Neural cell (in vitro differentiated cells): Measurements from ENCODE around the gene TMEM107. TPM values are rescaled to one million over a fixed set of nuclear protein-coding genes. Genes with fewer than 3 reads are reported as not detected.
A peak's percentile ranks its signal among the peaks of the same experiment; 100 is the strongest.

Source experiments
- H2AFZ ChIP-seq: fragments of 200-600, 300-800 bp; sonication (generic), shearing (Covaris generic); 2 replicates; pipeline ENCODE4 v1.6.0; 2014; ENCODE audit warnings: low read depth, mild to moderate bottlenecking, antibody characterized with exemption, low read length, moderate library complexity
- H3F3A ChIP-seq: fragments of 200-600 bp; shearing (Covaris generic); 2 replicates; pipeline ENCODE4 v1.6.1; 2016; ENCODE audit warnings: mild to moderate bottlenecking, moderate library complexity, mixed read lengths, antibody characterized with exemption, low read length; ENCODE audit not compliant: insufficient read depth, poor library complexity, severe bottlenecking
- H3K27ac ChIP-seq: fragments of 200-600, 300-800 bp; sonication (generic), shearing (Covaris generic); 2 replicates; pipeline ENCODE4 v1.5.1; 2014; ENCODE audit warnings: mild to moderate bottlenecking, low read length, moderate library complexity
- H3K27me3 ChIP-seq: fragments of 300-800, 200-600 bp; sonication (generic), shearing (Covaris generic); 2 replicates; pipeline ENCODE4 v1.6.0; 2014; ENCODE audit warnings: mild to moderate bottlenecking, low read depth, low read length, moderate library complexity; ENCODE audit not compliant: insufficient read depth
- H3K36me3 ChIP-seq: fragments of 300-800, 200-600 bp; sonication (generic), shearing (Covaris generic); 2 replicates; pipeline ENCODE4 v1.5.1; 2014; ENCODE audit warnings: mild to moderate bottlenecking, antibody characterized with exemption, low read length, moderate library complexity; ENCODE audit not compliant: insufficient read depth
- H3K4me2 ChIP-seq: fragments of 300-800, 200-600 bp; sonication (generic), shearing (Covaris generic); 2 replicates; pipeline ENCODE4 v1.6.0; 2014; ENCODE audit warnings: mild to moderate bottlenecking, low read length
- H3K4me3 ChIP-seq: fragments of 300-800, 200-600 bp; sonication (generic), shearing (Covaris generic); 2 replicates; pipeline ENCODE4 v1.5.1; 2014; ENCODE audit warnings: mild to moderate bottlenecking, low read length, moderate library complexity
- H3K79me2 ChIP-seq: fragments of 200-600 bp; shearing (Covaris generic); replicated peaks from 2 replicates; pipeline ENCODE4 v1.6.0; 2014; ENCODE audit warnings: mild to moderate bottlenecking, low read length, moderate library complexity; ENCODE audit not compliant: insufficient read depth
- H3K9ac ChIP-seq: fragments of 300-800, 200-600 bp; sonication (generic), shearing (Covaris generic); 2 replicates; pipeline ENCODE4 v1.6.1; 2016; ENCODE audit warnings: mild to moderate bottlenecking, low read length, mixed read lengths
- H3K9me2 ChIP-seq: fragments of 200-600 bp; shearing (Covaris generic); 2 replicates; pipeline ENCODE4 v1.6.1; 2016; ENCODE audit warnings: mild to moderate bottlenecking, low read length, mixed read lengths; ENCODE audit not compliant: insufficient read depth
- H3K9me3 ChIP-seq: fragments of 200-600, 300-800 bp; sonication (generic), shearing (Covaris generic); 2 replicates; pipeline ENCODE4 v1.6.1; 2016; ENCODE audit warnings: mild to moderate bottlenecking, mixed run types, low read length, moderate library complexity, mixed read lengths
- H4K20me1 ChIP-seq: fragments of 200-600 bp; shearing (Covaris generic); 2 replicates; pipeline ENCODE4 v1.6.1; 2016; ENCODE audit warnings: mild to moderate bottlenecking, mixed run types; ENCODE audit not compliant: insufficient read depth
- EP300 ChIP-seq: fragments of 450-650 bp; conservative IDR thresholded peaks from 2 replicates; pipeline ENCODE4 v1.6.1; 2014; ENCODE audit warnings: antibody characterized with exemption, mild to moderate bottlenecking, moderate library complexity; ENCODE audit not compliant: poor library complexity, severe bottlenecking
- EZH2 ChIP-seq: fragments of 200-600, 300-800 bp; shearing (Covaris generic), sonication (generic); IDR thresholded peaks from 2 replicates; pipeline ENCODE4 v1.6.1; 2014; ENCODE audit warnings: antibody characterized with exemption, low read length, borderline replicate concordance, mild to moderate bottlenecking; ENCODE audit not compliant: insufficient read depth, poor library complexity, severe bottlenecking
- MXI1 ChIP-seq: fragments of 450-650 bp; conservative IDR thresholded peaks from 2 replicates; pipeline ENCODE4 v1.6.1; 2014; ENCODE audit warnings: antibody characterized with exemption, mild to moderate bottlenecking; ENCODE audit not compliant: poor library complexity, severe bottlenecking
- POLR2AphosphoS5 ChIP-seq: IDR thresholded peaks from 2 replicates; pipeline ENCODE4 v1.6.1; 2012
- SMC3 ChIP-seq: fragments of 450-650 bp; conservative IDR thresholded peaks from 2 replicates; pipeline ENCODE4 v1.6.1; 2014; ENCODE audit warnings: antibody characterized with exemption, mild to moderate bottlenecking, moderate library complexity; ENCODE audit not compliant: poor library complexity
- TAF1 ChIP-seq: IDR thresholded peaks from 2 replicates; pipeline ENCODE4 v1.6.1; 2012; ENCODE audit warnings: low read depth
- polyA plus RNA-seq: library from polyadenylated mRNA; depleted of rRNA; stranded (reverse); fragments of >200 nt; gene quantifications from 2 replicates; pipeline ENCODE4 v1.2.3, GENCODE V29; 2014
- TF ChIP-seq, protein P1 (sequence below): IDR thresholded peaks from 2 replicates; pipeline ENCODE4 v1.6.1; 2012; ENCODE audit warnings: borderline replicate concordance
- TF ChIP-seq, protein P2 (sequence below): fragments of 450-650 bp; IDR thresholded peaks from 2 replicates; pipeline ENCODE4 v1.5.1; 2014; ENCODE audit warnings: antibody characterized with exemption, mild to moderate bottlenecking, moderate library complexity; ENCODE audit not compliant: poor library complexity, severe bottlenecking

TMEM107 gene
- polyA plus RNA-seq, 1 donor from 2014 or later: 31.7 TPM

DNA sequence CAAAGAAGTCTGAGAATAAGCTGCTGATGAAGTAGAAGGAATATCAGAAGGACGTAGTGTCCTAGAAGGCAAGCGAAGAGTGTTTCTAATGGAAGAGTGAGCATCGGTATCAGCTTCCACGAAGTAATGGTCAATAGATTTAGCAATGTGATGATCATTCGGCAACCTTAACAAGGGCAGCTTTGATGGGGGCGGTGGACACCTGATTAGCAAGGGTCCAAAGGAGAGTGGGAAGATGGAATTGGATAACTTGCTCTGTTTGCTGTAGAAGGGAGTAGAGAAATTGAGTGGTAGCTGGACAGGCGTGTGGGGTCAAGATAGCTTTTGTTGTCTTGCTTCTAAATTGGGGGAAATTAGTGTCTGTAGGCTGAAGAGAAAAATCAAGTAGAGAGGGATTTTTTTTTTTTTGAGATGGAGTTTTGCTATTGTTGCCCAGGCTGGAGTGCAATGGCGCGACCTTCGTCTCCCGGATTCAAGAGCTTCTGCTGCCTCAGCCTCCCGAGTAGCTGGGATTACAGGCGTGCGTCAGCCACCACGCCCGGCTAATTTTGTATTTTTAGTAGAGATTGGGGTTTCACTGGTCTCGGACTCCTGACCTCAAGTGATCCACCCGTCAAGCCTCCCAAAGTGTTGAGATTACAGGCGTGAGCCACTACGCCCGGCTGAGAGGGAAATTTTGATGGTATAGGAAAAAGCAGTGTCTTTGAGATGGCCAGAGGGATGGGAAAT lies 38.4 kb downstream of the TMEM107 start:
- Histone ChIP-seq H3K27ac (peak overlapping the region; percentile 97), H3K9ac (peak overlapping the region; percentile 84), H3K79me2 (no peaks in the 10 kb centered on the region)

GRCh38 chr17:8133941-8134340 lies 42.2 kb downstream of the TMEM107 start:
- H3K9me3 ChIP-seq: no peaks in the 10 kb centered on the region
- TF ChIP-seq EZH2: no peak
- TF ChIP-seq TAF1: no peak
- TF ChIP-seq, protein P1, sequence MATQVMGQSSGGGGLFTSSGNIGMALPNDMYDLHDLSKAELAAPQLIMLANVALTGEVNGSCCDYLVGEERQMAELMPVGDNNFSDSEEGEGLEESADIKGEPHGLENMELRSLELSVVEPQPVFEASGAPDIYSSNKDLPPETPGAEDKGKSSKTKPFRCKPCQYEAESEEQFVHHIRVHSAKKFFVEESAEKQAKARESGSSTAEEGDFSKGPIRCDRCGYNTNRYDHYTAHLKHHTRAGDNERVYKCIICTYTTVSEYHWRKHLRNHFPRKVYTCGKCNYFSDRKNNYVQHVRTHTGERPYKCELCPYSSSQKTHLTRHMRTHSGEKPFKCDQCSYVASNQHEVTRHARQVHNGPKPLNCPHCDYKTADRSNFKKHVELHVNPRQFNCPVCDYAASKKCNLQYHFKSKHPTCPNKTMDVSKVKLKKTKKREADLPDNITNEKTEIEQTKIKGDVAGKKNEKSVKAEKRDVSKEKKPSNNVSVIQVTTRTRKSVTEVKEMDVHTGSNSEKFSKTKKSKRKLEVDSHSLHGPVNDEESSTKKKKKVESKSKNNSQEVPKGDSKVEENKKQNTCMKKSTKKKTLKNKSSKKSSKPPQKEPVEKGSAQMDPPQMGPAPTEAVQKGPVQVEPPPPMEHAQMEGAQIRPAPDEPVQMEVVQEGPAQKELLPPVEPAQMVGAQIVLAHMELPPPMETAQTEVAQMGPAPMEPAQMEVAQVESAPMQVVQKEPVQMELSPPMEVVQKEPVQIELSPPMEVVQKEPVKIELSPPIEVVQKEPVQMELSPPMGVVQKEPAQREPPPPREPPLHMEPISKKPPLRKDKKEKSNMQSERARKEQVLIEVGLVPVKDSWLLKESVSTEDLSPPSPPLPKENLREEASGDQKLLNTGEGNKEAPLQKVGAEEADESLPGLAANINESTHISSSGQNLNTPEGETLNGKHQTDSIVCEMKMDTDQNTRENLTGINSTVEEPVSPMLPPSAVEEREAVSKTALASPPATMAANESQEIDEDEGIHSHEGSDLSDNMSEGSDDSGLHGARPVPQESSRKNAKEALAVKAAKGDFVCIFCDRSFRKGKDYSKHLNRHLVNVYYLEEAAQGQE: no peak
- TF ChIP-seq POLR2AphosphoS5: no peak
- TF ChIP-seq MXI1: no peak
- TF ChIP-seq SMC3: no peak
- TF ChIP-seq EP300: no peak
- TF ChIP-seq, protein P2, sequence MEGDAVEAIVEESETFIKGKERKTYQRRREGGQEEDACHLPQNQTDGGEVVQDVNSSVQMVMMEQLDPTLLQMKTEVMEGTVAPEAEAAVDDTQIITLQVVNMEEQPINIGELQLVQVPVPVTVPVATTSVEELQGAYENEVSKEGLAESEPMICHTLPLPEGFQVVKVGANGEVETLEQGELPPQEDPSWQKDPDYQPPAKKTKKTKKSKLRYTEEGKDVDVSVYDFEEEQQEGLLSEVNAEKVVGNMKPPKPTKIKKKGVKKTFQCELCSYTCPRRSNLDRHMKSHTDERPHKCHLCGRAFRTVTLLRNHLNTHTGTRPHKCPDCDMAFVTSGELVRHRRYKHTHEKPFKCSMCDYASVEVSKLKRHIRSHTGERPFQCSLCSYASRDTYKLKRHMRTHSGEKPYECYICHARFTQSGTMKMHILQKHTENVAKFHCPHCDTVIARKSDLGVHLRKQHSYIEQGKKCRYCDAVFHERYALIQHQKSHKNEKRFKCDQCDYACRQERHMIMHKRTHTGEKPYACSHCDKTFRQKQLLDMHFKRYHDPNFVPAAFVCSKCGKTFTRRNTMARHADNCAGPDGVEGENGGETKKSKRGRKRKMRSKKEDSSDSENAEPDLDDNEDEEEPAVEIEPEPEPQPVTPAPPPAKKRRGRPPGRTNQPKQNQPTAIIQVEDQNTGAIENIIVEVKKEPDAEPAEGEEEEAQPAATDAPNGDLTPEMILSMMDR: no peak
- no peak overlapping the region for H3K4me3 ChIP-seq
- no peaks in the 10 kb centered on the region for H3K36me3 ChIP-seq
- H3K9ac ChIP-seq: no peak overlapping the region
- H2AFZ ChIP-seq: no peak overlapping the region
- H3K27ac ChIP-seq: no peak overlapping the region
- no peaks in the 10 kb centered on the region for H4K20me1 ChIP-seq
- no peaks in the 10 kb centered on the region for H3K79me2 ChIP-seq
- H3K4me2 ChIP-seq: no peak overlapping the region
- peaks cover 8% of the 10 kb centered on the region for H3F3A ChIP-seq
- no peaks in the 10 kb centered on the region for H3K9me2 ChIP-seq
- H3K27me3 ChIP-seq: peaks cover 4% of the 10 kb centered on the region

More for the DNA sequence above, 38.4 kb downstream of the TMEM107 start:
- Histone ChIP-seq H3K36me3 (no peaks in the 10 kb centered on the region), H3F3A (peaks cover 21% of the 10 kb centered on the region), H3K4me2 (peak overlapping the region; percentile 70), H3K27me3 (no peaks in the 10 kb centered on the region), H2AFZ (no peak overlapping the region), H3K4me3 (peak overlapping the region; percentile 80), H3K9me3 (no peaks in the 10 kb centered on the region), H3K9me2 (no peaks in the 10 kb centered on the region), H4K20me1 (no peaks in the 10 kb centered on the region)
- TF ChIP-seq TAF1 (no peak), MXI1 (no peak), EZH2 (no peak)
- TF ChIP-seq, protein P1: peak; percentile 17
